ENCODE measurements around the gene IGSF21.

DNA sequence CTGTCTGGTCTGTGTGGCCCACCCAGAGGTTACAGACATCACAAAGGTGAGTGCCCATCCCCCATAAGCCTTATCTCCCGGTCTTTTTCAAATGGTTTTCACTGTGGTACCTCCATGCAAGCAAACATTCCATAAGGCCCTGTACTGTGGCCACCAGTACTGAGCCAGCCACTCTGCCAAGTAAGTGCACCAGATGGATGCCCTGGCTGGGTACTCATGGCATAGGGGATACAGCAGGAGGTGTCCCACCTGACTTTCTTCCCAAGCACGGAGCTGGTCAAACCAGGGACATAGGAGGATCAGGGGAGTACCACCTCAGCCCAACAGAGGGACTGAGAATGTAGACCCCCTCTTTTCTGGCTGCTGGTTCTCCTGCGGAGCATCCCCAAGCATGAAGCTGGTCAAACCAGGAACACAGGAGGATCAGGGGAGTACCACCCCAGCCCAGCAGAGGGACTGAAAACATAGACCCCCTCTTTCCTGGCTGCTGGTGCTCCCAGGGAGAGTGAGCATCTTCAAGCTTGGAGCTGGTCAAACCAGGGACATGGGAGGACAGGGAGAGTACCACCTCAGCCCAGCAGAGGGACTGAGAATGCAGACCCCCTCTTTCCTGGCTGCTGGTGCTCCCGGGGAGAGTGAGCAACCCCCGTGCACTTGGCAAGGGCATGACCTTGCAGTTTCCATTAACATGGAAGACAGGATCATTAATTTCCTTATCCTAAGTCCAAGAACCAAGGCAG lies 291.4 kb downstream of the IGSF21 start:
- no peak for TF ChIP-seq GATA3 (IDR thresholded peaks at IDR 0.05; ENCODE audit: low read depth, low read length)
- no peak for TF ChIP-seq GATA2 (IDR thresholded peaks at IDR 0.05; ENCODE audit: low read depth, low read length)

Data from SH-SY5Y (cell line).